ENCODE data around the gene PTGDR2. TPM values are rescaled to one million over a fixed set of nuclear protein-coding genes. Genes with fewer than 3 reads are reported as not detected.

The PTGDR2 gene
- under 1 TPM in 1 of 4 donors, not detected in 3; 0.11 TPM for total RNA-seq

DNA sequence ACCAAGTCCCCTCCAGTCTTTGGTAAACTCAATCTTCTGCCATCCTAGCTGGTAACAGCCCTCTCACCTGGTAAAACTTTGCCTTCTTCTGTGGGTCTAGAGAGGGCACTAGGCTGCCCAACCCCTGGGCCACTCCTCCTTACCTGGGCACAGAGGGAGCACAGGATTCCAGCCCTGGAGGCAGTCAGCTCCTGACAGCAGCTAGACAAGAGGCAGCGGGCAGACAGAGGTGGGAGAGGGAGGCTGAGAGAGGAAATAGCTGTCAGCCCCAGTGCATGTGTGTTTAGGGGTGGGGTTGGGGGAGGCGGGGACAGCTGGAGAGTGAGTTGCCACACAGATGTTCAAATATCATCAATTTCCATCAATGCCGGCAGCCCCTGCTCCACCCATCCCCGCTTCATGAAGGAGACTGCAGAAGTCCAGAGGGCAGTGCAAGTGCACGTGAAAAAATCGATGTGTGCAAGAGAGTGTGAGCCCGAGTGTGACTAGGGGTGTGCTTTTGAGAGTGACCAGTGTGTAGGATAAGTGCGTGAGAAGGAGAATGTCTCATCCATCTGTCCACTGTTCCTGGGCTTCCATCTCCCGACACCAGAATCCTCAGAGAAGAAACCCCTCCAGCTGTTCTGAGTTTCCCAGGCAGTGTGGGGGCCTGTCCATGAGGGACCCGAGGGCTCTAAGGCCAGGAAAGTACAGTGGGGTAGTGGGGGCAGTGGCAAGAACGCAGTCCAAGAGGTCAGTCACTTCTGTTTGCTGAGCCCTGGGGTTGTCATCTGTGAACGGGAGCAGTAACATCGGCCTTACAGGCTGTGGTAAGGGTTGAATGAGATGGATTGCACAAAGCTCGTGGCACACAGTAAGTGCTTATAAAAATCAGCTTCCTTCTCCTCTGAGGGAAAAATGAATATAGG lies at the start of gene PTGDR2:
Gene PTGDR2, minus strand, starts transcription at position 225 of the 908 bp plus-strand sequence. CDS start 2,228 bp downstream, outside the sequence.
- Histone ChIP-seq H3K27ac (no peak within 1 kb of the TSS), H3K4me1 (no peaks in the 10 kb centered on the region), H3K36me3 (peaks cover 3% of the 10 kb centered on the region in 2 donors), H3K27me3 (no peaks in the 10 kb centered on the region), H3K9me3 (no peaks in the 10 kb centered on the region), H3K4me3 (replicated peaks in 1 of 3) (no peak within 1 kb of the TSS)
- TF ChIP-seq POLR2A (IDR thresholded peaks at IDR 0.05) (no peak), CTCF (IDR thresholded peaks at IDR 0.05) (no peak)
- intact Hi-C loops (cut with DNase I), result no loop called here
- DNase-seq, result no peak
- 75 to 79% methylated on average over 14 of the region's 14 CpGs for WGBS, 2 donors

GRCh38 chr11:60905047-60905446 lies 49.3 kb upstream of the PTGDR2 start:
- no peaks in the 10 kb centered on the region for H3K9me3 ChIP-seq
- H3K27ac ChIP-seq, result no peak overlapping the region
- whole genome bisulfite sequencing, 2 donors, result 62 to 63% methylated on average over 6 of the region's 6 CpGs
- H3K4me3 ChIP-seq (replicated peaks in 1 of 3), result peak overlapping the region in 1 of 3 donors; percentile 98
- no peak for DNase-seq
- no peak for TF ChIP-seq CTCF (IDR thresholded peaks at IDR 0.05)
- TF ChIP-seq POLR2A (IDR thresholded peaks at IDR 0.05), result no peak
- intact Hi-C loops (cut with DNase I), result no loop called here
- H3K4me1 ChIP-seq, result peaks cover 15 to 21% of the 10 kb centered on the region in 2 donors
- peaks cover 27 to 35% of the 10 kb centered on the region in 2 donors for H3K36me3 ChIP-seq
- H3K27me3 ChIP-seq, result no peaks in the 10 kb centered on the region

- intact Hi-C loops (cut with DNase I), result no loop called here
These were observed 46.9 kb upstream of the PTGDR2 start for GRCh38 chr11:60902625-60903024.

DNA sequence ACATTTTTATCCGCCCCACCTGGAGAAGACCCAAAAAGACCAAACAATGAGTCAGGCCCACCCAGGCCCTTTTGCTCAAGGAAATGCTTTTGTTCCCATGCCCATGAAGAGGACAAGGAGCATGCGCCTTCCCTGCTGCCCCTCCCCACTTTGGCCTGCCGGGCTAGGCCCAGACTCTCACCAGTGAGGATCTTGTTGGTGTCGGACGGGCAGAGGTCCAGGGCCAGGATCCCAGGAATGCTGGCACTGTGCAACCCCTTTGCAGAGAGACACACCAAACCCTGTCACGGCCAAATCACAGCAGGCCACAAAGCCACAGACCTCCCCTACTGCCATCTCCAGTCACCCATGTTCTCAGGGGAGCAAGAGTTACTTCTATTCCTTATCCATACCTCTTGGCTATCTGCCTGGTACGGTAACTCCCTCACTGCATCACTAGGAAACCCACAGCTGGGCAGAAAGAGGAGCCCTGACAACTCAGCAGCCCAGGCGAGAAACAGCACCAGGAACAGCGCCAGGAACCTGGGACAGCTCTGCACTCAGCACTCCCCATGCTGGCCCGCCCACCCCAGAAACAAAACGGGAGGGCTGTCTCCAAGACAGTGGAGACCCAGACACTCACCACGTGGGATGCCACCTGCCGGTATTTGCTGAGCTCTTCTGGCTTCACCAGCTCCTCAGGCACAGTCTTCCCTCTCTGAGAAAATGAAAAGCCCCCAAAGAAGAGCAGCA lies 45.1 kb upstream of the PTGDR2 start:
- Histone ChIP-seq H3K4me3 (replicated peaks in 1 of 3) (no peak overlapping the region), H3K27me3 (no peaks in the 10 kb centered on the region), H3K36me3 (peaks cover 61 to 70% of the 10 kb centered on the region in 2 donors), H3K9me3 (no peaks in the 10 kb centered on the region), H3K27ac (no peak overlapping the region), H3K4me1 (peaks cover 14 to 21% of the 10 kb centered on the region in 2 donors)
- 85 to 89% methylated on average over 13 of the region's 13 CpGs for WGBS, 2 donors
- TF ChIP-seq CTCF (IDR thresholded peaks at IDR 0.05), result no peak
- TF ChIP-seq POLR2A (IDR thresholded peaks at IDR 0.05), result no peak
- DNase-seq, result no peak
- intact Hi-C loops (cut with DNase I), result no loop called here

More at GRCh38 chr11:60902625-60903024, 46.9 kb upstream of the PTGDR2 start:
- DNase-seq, result no peak
- 92 to 93% methylated on average over 10 to 11 of the region's 11 CpGs for WGBS, 2 donors
- no peak for TF ChIP-seq POLR2A (IDR thresholded peaks at IDR 0.05)
- no peak for TF ChIP-seq CTCF (IDR thresholded peaks at IDR 0.05)
- Histone ChIP-seq H3K27ac (no peak overlapping the region), H3K4me3 (replicated peaks in 1 of 3) (no peak overlapping the region), H3K27me3 (no peaks in the 10 kb centered on the region), H3K4me1 (peaks cover 15 to 21% of the 10 kb centered on the region in 2 donors), H3K9me3 (no peaks in the 10 kb centered on the region), H3K36me3 (peaks cover 43 to 53% of the 10 kb centered on the region in 2 donors)

Data from thyroid gland (tissue), 4 donors.